NCI-H187 (cell line): ENCODE data around the gene TRMT44.

Source experiments
- DNase-seq, 2 experiments: peaks; one replicate each; lab custom pipeline; 2025; lab: John Stamatoyannopoulos, UW

TRMT44 gene

GRCh38 chr4:8513931-8514330 is 73.4 kb downstream of the TRMT44 start:
- DNase-seq = no peak

GRCh38 chr4:8514391-8514790 is 73.8 kb downstream of the TRMT44 start:
- DNase-seq = no peak

GRCh38 chr4:8515316-8516060 is 74.9 kb downstream of the TRMT44 start:
- DNase-seq = no peak

GRCh38 chr4:8516061-8516573 is 75.5 kb downstream of the TRMT44 start:
- no peak for DNase-seq

GRCh38 chr4:8516996-8517550 is 76.5 kb downstream of the TRMT44 start:
- DNase-seq = no peak

GRCh38 chr4:8517946-8518345 is 77.4 kb downstream of the TRMT44 start:
- DNase-seq = no peak

GRCh38 chr4:8522160-8523120 is 81.9 kb downstream of the TRMT44 start:
- DNase-seq = no peak

- DNase-seq = no peak
Observed at GRCh38 chr4:8523175-8523574, 82.6 kb downstream of the TRMT44 start.

- no peak for DNase-seq
Observed at GRCh38 chr4:8523766-8524165, 83.2 kb downstream of the TRMT44 start.

GRCh38 chr4:8524595-8525382 is 84.2 kb downstream of the TRMT44 start:
- DNase-seq = no peak

- no peak for DNase-seq
Observed at GRCh38 chr4:8525383-8526120, 85.0 kb downstream of the TRMT44 start.
